Thymus (tissue), 11 donors: ENCODE results near the gene ESRRG. TPM values are rescaled to one million over a fixed set of nuclear protein-coding genes. Genes with fewer than 3 reads are reported as not detected.
"Not testable (repeated sequence)": the region's sequence is repeated elsewhere in the genome, so short reads cannot be mapped to it uniquely, and the experiment has no call there.

Source experiments
- DNase-seq, 9 donors: peaks; one replicate each; pipeline ENCODE4 v3.0.0-alpha.2; 2013; ENCODE audit warnings: low spot score in 9 of 9, low read depth in 6 of 9, missing footprints in 1 of 9
- H3K27ac ChIP-seq, 2 donors: one replicate each; pipeline ENCODE4 v1.5.1; 2013; ENCODE audit warnings: control low read depth in 1 of 2, low read depth in 1 of 2, low read length in 1 of 2, mild to moderate bottlenecking in 1 of 2, moderate library complexity in 1 of 2
- H3K27me3 ChIP-seq, 2 donors: one replicate each; pipeline ENCODE4 v1.5.1; 2013; ENCODE audit warnings: low read length in 1 of 2; ENCODE audit not compliant: control insufficient read depth in 2 of 2, insufficient read depth in 1 of 2
- H3K36me3 ChIP-seq, 2 donors: one replicate each; pipeline ENCODE4 v1.5.1; 2013; ENCODE audit warnings: low read length in 1 of 2, mild to moderate bottlenecking in 1 of 2, moderate library complexity in 1 of 2; ENCODE audit not compliant: control insufficient read depth in 2 of 2, insufficient read depth in 2 of 2
- H3K4me1 ChIP-seq, 2 donors: one replicate each; pipeline ENCODE4 v1.5.1; 2013; ENCODE audit warnings: low read length in 2 of 2; ENCODE audit not compliant: control insufficient read depth in 2 of 2, insufficient read depth in 2 of 2
- H3K4me3 ChIP-seq, 2 donors: one replicate each; pipeline ENCODE4 v1.5.1; 2013; ENCODE audit warnings: low read length in 2 of 2, control low read depth in 1 of 2, mild to moderate bottlenecking in 1 of 2
- H3K9me3 ChIP-seq, 2 donors: one replicate each; pipeline ENCODE4 v1.5.1; 2013; ENCODE audit warnings: low read length in 1 of 2, mild to moderate bottlenecking in 1 of 2; ENCODE audit not compliant: control insufficient read depth in 2 of 2, insufficient read depth in 1 of 2
- WGBS: extraction: QIAGEN DNeasy Blood & Tissue Kit; methylation state at CpG from one replicate; pipeline ENCODE4 v1.1.7; 2013; 5-methylcytosine and 5-hydroxymethylcytosine counted together
- polyA plus RNA-seq: library from polyadenylated mRNA; stranded (reverse); fragments of 200-250 nt; gene quantifications from one replicate; pipeline ENCODE4 v1.2.3, GENCODE V29; 2013
- total RNA-seq: library from RNA; stranded (reverse); fragments of 120-200 nt; gene quantifications from one replicate; pipeline ENCODE4 v1.2.4, GENCODE V29; 2013
- donor health status: healthy.

Gene ESRRG
- total and polyA plus RNA-seq, 2 donors, result 0.71 to 1.3 TPM

GRCh38 chr1:216711712-216712111, 11.5 kb downstream of the ESRRG start:
- H3K27ac ChIP-seq, result no peak overlapping the region
- DNase-seq, result no peak
- no peaks in the 10 kb centered on the region for H3K36me3 ChIP-seq
- no peaks in the 10 kb centered on the region for H3K4me1 ChIP-seq
- H3K9me3 ChIP-seq, result no peaks in the 10 kb centered on the region
- no peak overlapping the region for H3K4me3 ChIP-seq
- no peaks in the 10 kb centered on the region for H3K27me3 ChIP-seq

GRCh38 chr1:216710598-216711333, 12.5 kb downstream of the ESRRG start:
- no peaks in the 10 kb centered on the region for H3K4me1 ChIP-seq
- no peaks in the 10 kb centered on the region for H3K27me3 ChIP-seq
- H3K4me3 ChIP-seq, result no peak overlapping the region
- no peak for DNase-seq
- no peaks in the 10 kb centered on the region for H3K36me3 ChIP-seq
- H3K27ac ChIP-seq, result no peak overlapping the region
- WGBS, result 92% methylated on average over 15 of the region's 15 CpGs
- no peaks in the 10 kb centered on the region for H3K9me3 ChIP-seq

GRCh38 chr1:216710055-216710454, 13.2 kb downstream of the ESRRG start:
- no peak overlapping the region for H3K27ac ChIP-seq
- 83% methylated on average over 5 of the region's 5 CpGs for WGBS
- no peaks in the 10 kb centered on the region for H3K9me3 ChIP-seq
- DNase-seq, result no peak
- H3K36me3 ChIP-seq, result no peaks in the 10 kb centered on the region
- no peak overlapping the region for H3K4me3 ChIP-seq
- H3K4me1 ChIP-seq, result no peaks in the 10 kb centered on the region
- no peaks in the 10 kb centered on the region for H3K27me3 ChIP-seq

- H3K4me1 ChIP-seq, result no peaks in the 10 kb centered on the region
- H3K4me3 ChIP-seq, result no peak overlapping the region
- no peaks in the 10 kb centered on the region for H3K9me3 ChIP-seq
- H3K27ac ChIP-seq, result no peak overlapping the region
- no peaks in the 10 kb centered on the region for H3K27me3 ChIP-seq
- H3K36me3 ChIP-seq, result no peaks in the 10 kb centered on the region
- DNase-seq, result no peak
- WGBS, result 89% methylated on average over 4 of the region's 4 CpGs
These were observed 17.6 kb downstream of the ESRRG start for GRCh38 chr1:216705676-216706075.

- not testable (repeated sequence) for H3K4me3 ChIP-seq, DNase-seq, H3K9me3 ChIP-seq, H3K4me1 ChIP-seq, H3K27ac ChIP-seq, H3K36me3 ChIP-seq, H3K27me3 ChIP-seq
- WGBS, result 93% methylated on average over 9 of the region's 9 CpGs
These were observed 19.2 kb downstream of the ESRRG start for GRCh38 chr1:216704065-216704464.

- Histone ChIP-seq H3K36me3 (no peaks in the 10 kb centered on the region), H3K4me3 (no peak overlapping the region), H3K27me3 (no peaks in the 10 kb centered on the region), H3K4me1 (no peaks in the 10 kb centered on the region), H3K9me3 (no peaks in the 10 kb centered on the region), H3K27ac (no peak overlapping the region)
- DNase-seq, result no peak
- WGBS, result 86% methylated on average over 3 of the region's 3 CpGs
These were observed 21.1 kb downstream of the ESRRG start for GRCh38 chr1:216702170-216702569.

- H3K4me3 ChIP-seq, result no peak overlapping the region
- no peaks in the 10 kb centered on the region for H3K27me3 ChIP-seq
- no peak for DNase-seq
- no peak overlapping the region for H3K27ac ChIP-seq
- no peaks in the 10 kb centered on the region for H3K36me3 ChIP-seq
- no peaks in the 10 kb centered on the region for H3K9me3 ChIP-seq
- H3K4me1 ChIP-seq, result no peaks in the 10 kb centered on the region
- 95% methylated on average over 4 of the region's 4 CpGs for WGBS
These were observed 22.4 kb downstream of the ESRRG start for GRCh38 chr1:216700779-216701178.

- H3K4me3 ChIP-seq, result no peak overlapping the region
- H3K4me1 ChIP-seq, result no peaks in the 10 kb centered on the region
- no peaks in the 10 kb centered on the region for H3K27me3 ChIP-seq
- no peaks in the 10 kb centered on the region for H3K36me3 ChIP-seq
- WGBS, result 94% methylated on average over 3 of the region's 3 CpGs
- no peaks in the 10 kb centered on the region for H3K9me3 ChIP-seq
- no peak for DNase-seq
- no peak overlapping the region for H3K27ac ChIP-seq
These were observed 31.5 kb downstream of the ESRRG start for GRCh38 chr1:216691710-216692109.

- WGBS, result 94% methylated on average over 1 of the region's 1 CpG
- H3K4me1 ChIP-seq, result no peaks in the 10 kb centered on the region
These were observed 32.6 kb downstream of the ESRRG start for GRCh38 chr1:216690603-216691002.

More at GRCh38 chr1:216690603-216691002, 32.6 kb downstream of the ESRRG start:
- Histone ChIP-seq H3K9me3 (no peaks in the 10 kb centered on the region), H3K27me3 (no peaks in the 10 kb centered on the region), H3K27ac (no peak overlapping the region), H3K36me3 (no peaks in the 10 kb centered on the region), H3K4me3 (no peak overlapping the region)
- DNase-seq, result no peak
